ENCODE measurements around the gene KATNIP. TPM values are rescaled to one million over a fixed set of nuclear protein-coding genes. Genes with fewer than 3 reads are reported as not detected.
"Not testable (repeated sequence)": the region's sequence is repeated elsewhere in the genome, so short reads cannot be mapped to it uniquely, and the experiment has no call there.

The KATNIP gene
- total RNA-seq, 1 donor from 2014 or later: 6.6 TPM

GRCh38 chr16:27558932-27559331 lies 9.0 kb downstream of the KATNIP start:
- intact Hi-C loops (cut with DNase I): no loop called here

GRCh38 chr16:27561216-27561615 lies 11.3 kb downstream of the KATNIP start:
- H3K9me3 ChIP-seq: no peaks in the 10 kb centered on the region
- H3K36me3 ChIP-seq: peaks cover 0 to 4% of the 10 kb centered on the region in 2 donors
- intact Hi-C loops (cut with DNase I): no loop called here
- H3K4me1 ChIP-seq: no peaks in the 10 kb centered on the region
- H3K27me3 ChIP-seq: no peaks in the 10 kb centered on the region
- no peak for DNase-seq (ENCODE audit: low spot score in 2 of 2)
- TF ChIP-seq CTCF (IDR thresholded peaks at IDR 0.05): no peak
- no peak overlapping the region for H3K27ac ChIP-seq
- H3K4me3 ChIP-seq: no peak overlapping the region

More at GRCh38 chr16:27558932-27559331, 9.0 kb downstream of the KATNIP start:
- DNase-seq (ENCODE audit: low spot score in 2 of 2): no peak
- Histone ChIP-seq H3K4me3 (no peak overlapping the region), H3K4me1 (no peaks in the 10 kb centered on the region), H3K27me3 (no peaks in the 10 kb centered on the region), H3K9me3 (no peaks in the 10 kb centered on the region), H3K27ac (no peak overlapping the region), H3K36me3 (peaks cover 0 to 4% of the 10 kb centered on the region in 2 donors)
- TF ChIP-seq CTCF (IDR thresholded peaks at IDR 0.05): no peak

GRCh38 chr16:27564224-27564623 lies 14.3 kb downstream of the KATNIP start:
- Histone ChIP-seq H3K27me3 (no peaks in the 10 kb centered on the region), H3K27ac (no peak overlapping the region), H3K9me3 (no peaks in the 10 kb centered on the region), H3K4me3 (no peak overlapping the region), H3K4me1 (no peaks in the 10 kb centered on the region), H3K36me3 (no peaks in the 10 kb centered on the region)
- no peak for DNase-seq (ENCODE audit: low spot score in 2 of 2)
- intact Hi-C loops (cut with DNase I): no loop called here
- TF ChIP-seq CTCF (IDR thresholded peaks at IDR 0.05): no peak

- H3K27ac ChIP-seq: no peak overlapping the region
- no peak for DNase-seq (ENCODE audit: low spot score in 2 of 2)
- intact Hi-C loops (cut with DNase I): no loop called here
- H3K36me3 ChIP-seq: no peaks in the 10 kb centered on the region
- H3K4me3 ChIP-seq: no peak overlapping the region
- no peak for TF ChIP-seq CTCF (IDR thresholded peaks at IDR 0.05)
- H3K27me3 ChIP-seq: no peaks in the 10 kb centered on the region
- no peaks in the 10 kb centered on the region for H3K9me3 ChIP-seq
- no peaks in the 10 kb centered on the region for H3K4me1 ChIP-seq
Observed at GRCh38 chr16:27566417-27566816, 16.5 kb downstream of the KATNIP start.

GRCh38 chr16:27568077-27568476 lies 18.1 kb downstream of the KATNIP start:
- intact Hi-C loops (cut with DNase I): no loop called here

GRCh38 chr16:27570986-27571385 lies 21.0 kb downstream of the KATNIP start:
- H3K27ac ChIP-seq; H3K27me3 ChIP-seq; H3K4me3 ChIP-seq; intact Hi-C loops (cut with DNase I); H3K9me3 ChIP-seq; DNase-seq (ENCODE audit: low spot score in 2 of 2); H3K36me3 ChIP-seq; H3K4me1 ChIP-seq: not testable (repeated sequence)

More at GRCh38 chr16:27568077-27568476, 18.1 kb downstream of the KATNIP start:
- no peak for TF ChIP-seq CTCF (IDR thresholded peaks at IDR 0.05)
- Histone ChIP-seq H3K4me3 (no peak overlapping the region), H3K27me3 (no peaks in the 10 kb centered on the region), H3K4me1 (no peaks in the 10 kb centered on the region), H3K27ac (no peak overlapping the region), H3K36me3 (no peaks in the 10 kb centered on the region), H3K9me3 (no peaks in the 10 kb centered on the region)
- no peak for DNase-seq (ENCODE audit: low spot score in 2 of 2)

Measured in ascending aorta (tissue), 2 donors.